IMR-90 (cell line): Measurements from ENCODE around the gene SNRPB2.

Source experiments
- CEBPB ChIP-seq: IDR thresholded peaks from 2 replicates; pipeline ENCODE4 v1.6.1; 2012; ENCODE audit warnings: low read depth, low read length, improper control_type of control experiment
- ELK1 ChIP-seq: fragments of 150-350 bp; IDR thresholded peaks from 2 replicates; pipeline ENCODE4 v1.6.1; 2016; ENCODE audit warnings: low read depth, mild to moderate bottlenecking, low read length, moderate library complexity, borderline replicate concordance
- MXI1 ChIP-seq: IDR thresholded peaks from 2 replicates; pipeline ENCODE4 v1.6.1; 2012; ENCODE audit warnings: low read depth, mild to moderate bottlenecking, low read length, moderate library complexity, borderline replicate concordance
- POLR2A ChIP-seq: IDR thresholded peaks from 2 replicates; pipeline ENCODE4 v1.6.1; 2012; ENCODE audit warnings: mild to moderate bottlenecking, low read depth, low read length
- RAD21 ChIP-seq: IDR thresholded peaks from 2 replicates; pipeline ENCODE4 v1.6.1; 2012; ENCODE audit warnings: low read length, improper control_type of control experiment
- RCOR1 ChIP-seq: IDR thresholded peaks from 2 replicates; pipeline ENCODE4 v1.6.1; 2012; ENCODE audit warnings: mild to moderate bottlenecking, low read length, improper control_type of control experiment; ENCODE audit not compliant: insufficient replicate concordance
- SMC3 ChIP-seq: fragments of 150-350 bp; IDR thresholded peaks from 2 replicates; pipeline ENCODE4 v1.6.1; 2016; ENCODE audit warnings: low read depth, mild to moderate bottlenecking, antibody characterized with exemption, low read length, moderate library complexity
- USF2 ChIP-seq: fragments of 150-350 bp; IDR thresholded peaks from 2 replicates; pipeline ENCODE4 v1.6.1; 2017; ENCODE audit warnings: mild to moderate bottlenecking, antibody characterized with exemption, low read length, low read depth
- TF ChIP-seq, protein P1 (sequence below): conservative IDR thresholded peaks from 2 replicates; pipeline ENCODE4 v1.5.1; 2012; ENCODE audit warnings: mild to moderate bottlenecking, low read depth, low read length, improper control_type of control experiment

GRCh38 chr20:16740365-16741072, 10.7 kb downstream of the SNRPB2 start:
- TF ChIP-seq, protein P1, sequence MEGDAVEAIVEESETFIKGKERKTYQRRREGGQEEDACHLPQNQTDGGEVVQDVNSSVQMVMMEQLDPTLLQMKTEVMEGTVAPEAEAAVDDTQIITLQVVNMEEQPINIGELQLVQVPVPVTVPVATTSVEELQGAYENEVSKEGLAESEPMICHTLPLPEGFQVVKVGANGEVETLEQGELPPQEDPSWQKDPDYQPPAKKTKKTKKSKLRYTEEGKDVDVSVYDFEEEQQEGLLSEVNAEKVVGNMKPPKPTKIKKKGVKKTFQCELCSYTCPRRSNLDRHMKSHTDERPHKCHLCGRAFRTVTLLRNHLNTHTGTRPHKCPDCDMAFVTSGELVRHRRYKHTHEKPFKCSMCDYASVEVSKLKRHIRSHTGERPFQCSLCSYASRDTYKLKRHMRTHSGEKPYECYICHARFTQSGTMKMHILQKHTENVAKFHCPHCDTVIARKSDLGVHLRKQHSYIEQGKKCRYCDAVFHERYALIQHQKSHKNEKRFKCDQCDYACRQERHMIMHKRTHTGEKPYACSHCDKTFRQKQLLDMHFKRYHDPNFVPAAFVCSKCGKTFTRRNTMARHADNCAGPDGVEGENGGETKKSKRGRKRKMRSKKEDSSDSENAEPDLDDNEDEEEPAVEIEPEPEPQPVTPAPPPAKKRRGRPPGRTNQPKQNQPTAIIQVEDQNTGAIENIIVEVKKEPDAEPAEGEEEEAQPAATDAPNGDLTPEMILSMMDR, result no peak
- TF ChIP-seq POLR2A (no peak), SMC3 (no peak), ELK1 (no peak), USF2 (no peak), CEBPB (no peak), RAD21 (no peak), MXI1 (no peak), RCOR1 (no peak)
